Left ventricle myocardium inferior (tissue), 1 donor: ENCODE results near the gene TNN. TPM values are rescaled to one million over a fixed set of nuclear protein-coding genes. Genes with fewer than 3 reads are reported as not detected.
"Not testable (repeated sequence)": the region's sequence is repeated elsewhere in the genome, so short reads cannot be mapped to it uniquely, and the experiment has no call there.

Experiments used
- DNase-seq: peaks from one replicate; pipeline ENCODE4 v3.0.0-alpha.2; 2020
- H3K27ac ChIP-seq: fragments of 200-600 bp; replicated peaks from 2 replicates; pipeline ENCODE4 v1.8.0; 2021
- H3K27me3 ChIP-seq: fragments of 200-600 bp; 2 replicates; pipeline ENCODE4 v1.8.0; 2021; ENCODE audit warnings: low read depth
- H3K36me3 ChIP-seq: fragments of 200-600 bp; 2 replicates; pipeline ENCODE4 v1.8.0; 2021
- H3K4me1 ChIP-seq: fragments of 200-600 bp; 2 replicates; pipeline ENCODE4 v1.8.0; 2021
- H3K4me3 ChIP-seq: fragments of 200-600 bp; 2 replicates; pipeline ENCODE4 v1.8.0; 2021; ENCODE audit warnings: mild to moderate bottlenecking, moderate library complexity
- H3K9me3 ChIP-seq: fragments of 200-600 bp; replicated peaks from 2 replicates; pipeline ENCODE4 v1.8.0; 2021
- intact Hi-C: fragments of 100-400 bp; cut with micrococcal nuclease; formaldehyde crosslinking; loops from one replicate; pipeline ENCODE4 v1.11.0; 2022
- total RNA-seq: library from RNA; stranded (reverse); fragmentation: NEBNext Ultra II Directional; extraction: Animal tissue kit (Norgen Biotek cat#: 25700); gene quantifications from one replicate; pipeline ENCODE4 v1.2.1, GENCODE V29; 2021
- TF ChIP-seq, protein P1 (sequence below): fragments of 200-600 bp; IDR thresholded peaks from 2 replicates; pipeline ENCODE4 v1.8.0; 2021; ENCODE audit warnings: antibody characterized with exemption, mild to moderate bottlenecking, borderline replicate concordance
- donor health status: DM: no; HTN: yes; CAD: no; lungs with severe emphysema.

The TNN gene
- total RNA-seq, 1 donor from 2014 or later, result not detected

DNA sequence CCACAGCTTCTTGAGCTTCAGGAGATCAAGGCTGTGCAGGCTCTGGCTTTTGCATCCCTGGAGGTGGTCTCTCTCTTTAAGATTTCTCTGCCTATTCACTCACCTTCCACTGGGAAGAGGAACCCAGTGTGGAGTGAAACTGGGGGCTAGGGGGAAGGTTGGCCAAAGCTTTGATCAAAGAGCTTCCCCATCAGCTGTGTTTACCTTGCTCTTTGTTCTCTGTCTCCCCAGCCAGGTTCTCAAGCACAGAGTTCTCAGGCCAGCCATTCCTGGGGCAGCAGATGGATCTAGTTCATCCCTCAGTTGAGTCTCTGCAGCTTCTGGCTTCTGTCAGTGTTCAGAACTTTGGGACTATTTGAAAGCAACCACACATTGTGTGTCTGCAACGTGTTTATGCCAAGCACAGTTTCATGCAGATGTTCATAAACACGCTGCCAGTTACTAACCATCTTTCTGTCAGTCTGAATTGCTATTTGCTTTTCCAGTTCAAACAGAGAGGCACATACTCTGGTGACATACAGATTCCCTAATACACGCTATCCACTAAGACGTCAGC, 27.2 kb upstream of the TNN start:
- TF ChIP-seq, protein P1, sequence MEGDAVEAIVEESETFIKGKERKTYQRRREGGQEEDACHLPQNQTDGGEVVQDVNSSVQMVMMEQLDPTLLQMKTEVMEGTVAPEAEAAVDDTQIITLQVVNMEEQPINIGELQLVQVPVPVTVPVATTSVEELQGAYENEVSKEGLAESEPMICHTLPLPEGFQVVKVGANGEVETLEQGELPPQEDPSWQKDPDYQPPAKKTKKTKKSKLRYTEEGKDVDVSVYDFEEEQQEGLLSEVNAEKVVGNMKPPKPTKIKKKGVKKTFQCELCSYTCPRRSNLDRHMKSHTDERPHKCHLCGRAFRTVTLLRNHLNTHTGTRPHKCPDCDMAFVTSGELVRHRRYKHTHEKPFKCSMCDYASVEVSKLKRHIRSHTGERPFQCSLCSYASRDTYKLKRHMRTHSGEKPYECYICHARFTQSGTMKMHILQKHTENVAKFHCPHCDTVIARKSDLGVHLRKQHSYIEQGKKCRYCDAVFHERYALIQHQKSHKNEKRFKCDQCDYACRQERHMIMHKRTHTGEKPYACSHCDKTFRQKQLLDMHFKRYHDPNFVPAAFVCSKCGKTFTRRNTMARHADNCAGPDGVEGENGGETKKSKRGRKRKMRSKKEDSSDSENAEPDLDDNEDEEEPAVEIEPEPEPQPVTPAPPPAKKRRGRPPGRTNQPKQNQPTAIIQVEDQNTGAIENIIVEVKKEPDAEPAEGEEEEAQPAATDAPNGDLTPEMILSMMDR, result no peak
- Histone ChIP-seq H3K36me3 (no peaks in the 10 kb centered on the region), H3K4me3 (no peak overlapping the region), H3K4me1 (no peaks in the 10 kb centered on the region), H3K27ac (no peak overlapping the region), H3K27me3 (peaks cover 15% of the 10 kb centered on the region), H3K9me3 (no peaks in the 10 kb centered on the region)
- DNase-seq, result no peak
- intact Hi-C loops, result no loop called here

DNA sequence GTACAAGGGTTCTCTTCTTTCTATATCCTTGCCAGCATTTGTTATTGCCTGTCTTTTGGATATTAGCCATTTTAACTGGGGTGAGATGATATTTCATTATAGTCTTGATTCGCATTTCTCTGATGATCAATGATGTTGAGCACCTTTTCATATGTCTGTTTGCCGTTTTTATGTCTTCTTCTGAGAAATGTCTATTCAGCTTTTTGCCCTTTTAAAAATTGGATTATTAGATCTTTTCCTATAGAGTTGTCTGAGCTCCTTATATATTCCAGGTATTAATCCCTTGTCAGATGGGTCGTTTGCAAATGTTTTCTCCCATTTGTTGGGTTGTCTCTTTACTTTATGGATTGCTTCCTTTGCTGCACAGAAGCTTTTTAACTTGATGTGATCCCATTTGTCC, 25.0 kb upstream of the TNN start:
- Histone ChIP-seq H3K4me3 (no peak overlapping the region), H3K9me3 (no peaks in the 10 kb centered on the region), H3K27me3 (peaks cover 15% of the 10 kb centered on the region), H3K36me3 (no peaks in the 10 kb centered on the region), H3K27ac (no peak overlapping the region), H3K4me1 (no peaks in the 10 kb centered on the region)
- no peak for DNase-seq
- intact Hi-C loops, result no loop called here
- TF ChIP-seq, protein P1, result no peak

DNA sequence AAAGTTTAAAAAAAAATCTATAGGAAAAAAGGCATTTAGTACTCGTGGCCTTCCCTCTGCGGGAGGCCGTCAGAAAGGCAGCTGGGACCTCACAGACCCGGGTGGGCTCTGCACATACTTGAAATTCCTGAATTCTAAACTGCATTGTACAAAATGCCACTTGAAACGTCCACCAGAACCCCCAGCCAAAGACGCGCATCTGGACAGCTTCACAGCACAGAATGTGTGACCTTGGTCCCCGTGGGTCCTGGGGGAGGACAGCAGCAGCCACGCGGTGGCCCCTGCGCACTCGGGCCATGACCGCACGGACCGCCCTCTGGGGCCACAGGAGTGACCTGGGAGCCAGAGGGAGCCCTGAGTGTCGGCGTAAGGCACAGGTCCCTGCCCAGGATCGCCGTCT, 23.8 kb upstream of the TNN start:
- TF ChIP-seq, protein P1, result no peak
- no peak overlapping the region for H3K27ac ChIP-seq
- no peaks in the 10 kb centered on the region for H3K36me3 ChIP-seq
- no peak overlapping the region for H3K4me3 ChIP-seq
- no peak for DNase-seq
- no peaks in the 10 kb centered on the region for H3K4me1 ChIP-seq
- intact Hi-C loops, result no loop called here
- H3K9me3 ChIP-seq, result no peaks in the 10 kb centered on the region
- peaks cover 15% of the 10 kb centered on the region for H3K27me3 ChIP-seq

DNA sequence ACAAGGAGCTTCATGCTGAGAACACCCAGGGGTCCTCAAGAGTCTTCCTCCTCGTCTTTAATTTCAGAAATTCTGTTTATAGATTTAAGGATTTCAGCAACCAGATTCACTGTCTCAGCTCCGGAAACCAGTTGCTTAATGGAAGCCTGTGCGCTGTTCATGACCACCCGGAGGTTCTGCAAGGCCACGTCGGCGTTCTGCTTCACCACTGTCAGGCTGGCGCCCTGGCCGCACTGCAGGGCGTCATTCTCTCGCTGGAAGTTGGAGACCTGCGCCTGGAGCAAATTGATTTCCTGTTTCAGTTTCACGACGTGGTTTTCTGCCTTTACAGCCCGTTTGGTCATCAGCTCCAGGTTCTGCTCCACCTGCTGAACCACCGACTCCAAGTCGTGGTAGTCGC, 23.0 kb upstream of the TNN start:
- DNase-seq, H3K4me1 ChIP-seq, H3K4me3 ChIP-seq, H3K27ac ChIP-seq, intact Hi-C loops, H3K36me3 ChIP-seq, H3K9me3 ChIP-seq: not testable (repeated sequence)
- peaks cover 20% of the 10 kb centered on the region for H3K27me3 ChIP-seq

DNA sequence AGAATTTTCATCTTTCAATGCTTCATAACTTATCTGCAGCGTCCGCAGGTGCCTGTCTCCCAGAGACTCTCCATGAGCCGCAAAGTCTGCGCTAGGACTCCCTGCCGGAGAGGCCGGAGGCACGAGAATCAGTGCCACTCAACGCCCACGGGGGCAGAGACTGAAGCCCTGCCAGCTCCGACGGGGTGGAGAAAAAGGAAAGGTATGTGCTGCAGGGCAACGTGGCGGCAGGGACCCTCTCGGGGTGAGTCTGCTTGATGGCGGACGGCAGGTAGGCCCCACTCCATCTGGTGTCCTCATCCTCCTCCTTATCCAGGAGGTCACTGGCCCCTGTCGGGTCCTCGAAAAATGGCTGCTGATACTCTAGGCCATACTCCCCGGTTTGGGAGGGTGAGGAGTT, 22.5 kb upstream of the TNN start:
- Histone ChIP-seq H3K27me3 (peaks cover 24% of the 10 kb centered on the region), H3K4me3 (no peak overlapping the region), H3K4me1 (no peaks in the 10 kb centered on the region), H3K27ac (no peak overlapping the region), H3K36me3 (no peaks in the 10 kb centered on the region), H3K9me3 (no peaks in the 10 kb centered on the region)
- TF ChIP-seq, protein P1, result no peak
- intact Hi-C loops, result no loop called here
- no peak for DNase-seq

DNA sequence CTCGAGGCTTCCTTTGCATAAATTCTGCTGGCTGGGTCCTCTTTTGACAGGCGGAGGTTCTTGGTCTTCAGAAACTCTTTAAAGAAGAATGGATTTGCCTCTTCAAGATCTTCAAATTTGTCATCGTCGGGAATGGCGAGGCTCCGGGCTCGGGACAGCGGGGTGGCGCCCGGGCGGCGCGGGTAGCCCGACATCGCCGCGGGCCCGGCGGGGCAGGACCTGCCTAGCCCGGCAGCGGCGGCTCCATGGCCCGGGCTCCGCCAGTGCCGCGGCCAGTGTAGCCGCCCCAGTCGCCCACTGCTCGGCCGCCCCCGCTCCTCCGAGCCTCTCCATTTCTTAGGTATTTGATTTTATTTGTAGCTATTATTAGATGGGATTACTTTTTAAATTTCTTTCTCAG, 22.1 kb upstream of the TNN start:
- DNase-seq, result no peak
- Histone ChIP-seq H3K4me3 (no peak overlapping the region), H3K9me3 (no peaks in the 10 kb centered on the region), H3K36me3 (no peaks in the 10 kb centered on the region), H3K4me1 (no peaks in the 10 kb centered on the region), H3K27me3 (peaks cover 25% of the 10 kb centered on the region), H3K27ac (no peak overlapping the region)
- intact Hi-C loops, result no loop called here
- TF ChIP-seq, protein P1, result no peak
